ACC112 (cell line): ENCODE results near the gene DAZ3.
"Not testable (repeated sequence)": the region's sequence is repeated elsewhere in the genome, so short reads cannot be mapped to it uniquely, and the experiment has no call there.

Experiments
- H2AFZ ChIP-seq: fragments of 200-600 bp; sonication (generic); one replicate; pipeline ENCODE4 v1.6.0; 2017; ENCODE audit warnings: antibody characterized with exemption, low read length; ENCODE audit not compliant: unreplicated experiment
- H3K27ac ChIP-seq: fragments of 200-600 bp; sonication (generic); 2 replicates; pipeline ENCODE4 v1.5.1; 2014; ENCODE audit warnings: low read depth, mild to moderate bottlenecking, antibody characterized with exemption, low read length, moderate library complexity
- H3K27me3 ChIP-seq: fragments of 200-600 bp; sonication (generic); 2 replicates; pipeline ENCODE4 v1.6.1; 2014; ENCODE audit warnings: mild to moderate bottlenecking, antibody characterized with exemption, low read length, moderate library complexity, mixed read lengths; ENCODE audit not compliant: insufficient read depth
- H3K36me3 ChIP-seq: fragments of 200-600 bp; sonication (generic); 2 replicates; pipeline ENCODE4 v1.6.1; 2016; ENCODE audit warnings: mild to moderate bottlenecking, antibody characterized with exemption, low read length, moderate library complexity, mixed read lengths; ENCODE audit not compliant: insufficient read depth
- H3K4me1 ChIP-seq: fragments of 200-600 bp; sonication (generic); one replicate; pipeline ENCODE4 v1.6.1; 2016; ENCODE audit warnings: low read length, mixed read lengths; ENCODE audit not compliant: insufficient read depth, unreplicated experiment, control insufficient read depth
- H3K4me3 ChIP-seq: fragments of 200-600 bp; sonication (generic); 2 replicates; pipeline ENCODE4 v1.5.1; 2014; ENCODE audit warnings: mild to moderate bottlenecking, low read depth, low read length
- H3K79me2 ChIP-seq: fragments of 200-600 bp; sonication (generic); one replicate; pipeline ENCODE4 v1.6.0; 2016; ENCODE audit warnings: low read length; ENCODE audit not compliant: control insufficient read depth, unreplicated experiment, insufficient read depth

The DAZ3 gene, protein sequence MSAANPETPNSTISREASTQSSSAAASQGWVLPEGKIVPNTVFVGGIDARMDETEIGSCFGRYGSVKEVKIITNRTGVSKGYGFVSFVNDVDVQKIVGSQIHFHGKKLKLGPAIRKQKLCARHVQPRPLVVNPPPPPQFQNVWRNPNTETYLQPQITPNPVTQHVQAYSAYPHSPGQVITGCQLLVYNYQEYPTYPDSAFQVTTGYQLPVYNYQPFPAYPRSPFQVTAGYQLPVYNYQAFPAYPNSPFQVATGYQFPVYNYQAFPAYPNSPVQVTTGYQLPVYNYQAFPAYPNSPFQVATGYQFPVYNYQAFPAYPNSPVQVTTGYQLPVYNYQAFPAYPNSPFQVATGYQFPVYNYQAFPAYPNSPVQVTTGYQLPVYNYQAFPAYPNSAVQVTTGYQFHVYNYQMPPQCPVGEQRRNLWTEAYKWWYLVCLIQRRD

DNA sequence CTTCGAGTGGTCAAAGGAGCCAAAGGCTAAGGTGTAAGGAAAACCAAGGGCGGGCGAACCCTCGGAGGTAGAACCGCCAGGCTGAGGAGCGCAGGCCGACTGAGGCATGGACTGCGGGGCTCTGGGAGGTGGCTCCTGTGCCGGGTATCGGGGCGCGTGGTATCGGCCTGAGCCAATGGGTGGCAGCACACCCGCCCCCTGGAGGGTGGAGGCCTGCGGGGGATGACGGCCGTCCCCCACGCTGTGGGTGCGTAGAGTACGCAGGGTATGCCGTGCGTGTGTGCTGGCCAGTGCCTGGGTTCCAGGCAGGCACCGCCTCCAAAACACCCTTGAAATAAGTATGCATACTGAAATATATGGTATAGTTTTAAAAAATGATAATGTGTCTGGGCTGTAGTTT lies at the start of gene DAZ3:
DAZ3 (minus strand) TSS at position 101 of the 400 bp plus-strand sequence. CDS start 208 bp downstream, outside the sequence.
- not testable (repeated sequence) for H3K36me3 ChIP-seq, H3K79me2 ChIP-seq, H3K4me1 ChIP-seq, H3K4me3 ChIP-seq, H3K27ac ChIP-seq, H2AFZ ChIP-seq, H3K27me3 ChIP-seq

DNA sequence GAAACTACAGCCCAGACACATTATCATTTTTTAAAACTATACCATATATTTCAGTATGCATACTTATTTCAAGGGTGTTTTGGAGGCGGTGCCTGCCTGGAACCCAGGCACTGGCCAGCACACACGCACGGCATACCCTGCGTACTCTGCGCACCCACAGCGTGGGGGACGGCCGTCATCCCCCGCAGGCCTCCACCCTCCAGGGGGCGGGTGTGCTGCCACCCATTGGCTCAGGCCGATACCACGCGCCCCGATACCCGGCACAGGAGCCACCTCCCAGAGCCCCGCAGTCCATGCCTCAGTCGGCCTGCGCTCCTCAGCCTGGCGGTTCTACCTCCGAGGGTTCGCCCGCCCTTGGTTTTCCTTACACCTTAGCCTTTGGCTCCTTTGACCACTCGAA lies 20.4 kb upstream of the DAZ3 start, which contains the start of gene DAZ4:
DAZ4 (plus strand) TSS at position 301 of the 400 bp plus-strand sequence. CDS start 208 bp downstream, outside the sequence.
- H3K36me3 ChIP-seq, H3K79me2 ChIP-seq, H3K4me3 ChIP-seq, H2AFZ ChIP-seq, H3K4me1 ChIP-seq, H3K27me3 ChIP-seq, H3K27ac ChIP-seq: not testable (repeated sequence)

DNA sequence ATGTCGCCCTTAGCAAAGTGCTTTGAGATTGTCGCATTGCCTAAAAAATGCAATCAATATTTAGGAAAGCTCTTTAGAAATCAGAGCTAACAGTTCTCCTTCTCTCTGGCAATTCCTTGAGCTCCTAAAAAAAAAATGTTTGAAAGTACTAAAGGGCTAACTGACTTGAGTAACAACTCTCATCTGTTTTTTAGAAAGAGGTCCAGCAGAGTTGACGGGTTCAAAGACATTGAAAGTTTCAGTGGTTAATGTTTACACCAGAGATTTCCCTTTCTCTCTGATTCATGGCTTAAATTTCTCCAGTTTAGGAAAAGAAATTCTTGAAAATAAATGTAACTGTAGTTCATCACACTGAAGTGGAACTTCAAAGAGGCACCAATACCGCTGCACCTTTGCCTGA lies 11.9 kb upstream of the DAZ3 start:
- not testable (repeated sequence) for H3K4me3 ChIP-seq, H3K36me3 ChIP-seq, H2AFZ ChIP-seq, H3K79me2 ChIP-seq, H3K27ac ChIP-seq, H3K4me1 ChIP-seq, H3K27me3 ChIP-seq

DNA sequence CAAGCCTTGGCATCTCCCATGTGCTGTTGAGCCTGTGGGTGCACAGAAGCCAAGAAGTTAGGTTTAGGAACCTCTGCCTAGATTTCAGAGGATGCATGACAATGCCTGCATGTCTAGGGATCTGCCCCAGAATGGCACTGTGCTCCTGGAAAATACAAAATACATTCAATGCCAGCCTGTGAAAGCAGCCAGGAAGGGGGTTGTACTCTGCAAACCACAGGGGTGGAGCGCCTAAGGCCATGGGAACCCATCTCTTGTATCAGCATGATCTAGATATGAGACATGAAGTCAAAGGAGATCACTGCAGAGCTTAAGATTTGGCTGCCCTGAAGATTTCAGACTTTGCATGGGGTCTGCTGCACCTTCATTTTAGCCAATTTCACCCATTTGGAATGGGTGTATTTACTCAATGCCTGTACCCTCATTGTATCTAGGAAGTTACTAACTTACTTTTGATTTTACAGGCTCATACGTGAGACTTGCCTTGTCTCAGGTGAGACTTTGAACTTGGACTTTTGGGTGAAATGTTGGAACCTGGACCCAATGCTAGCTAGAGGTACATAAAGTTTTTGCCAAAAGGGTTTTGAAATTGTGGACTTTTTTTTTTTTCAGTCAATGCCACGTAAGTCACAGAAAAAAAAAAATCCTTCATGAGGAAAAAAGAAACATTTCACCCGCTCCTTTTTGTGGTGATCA lies 11.1 kb upstream of the DAZ3 start:
- not testable (repeated sequence) for H2AFZ ChIP-seq, H3K27ac ChIP-seq

DNA sequence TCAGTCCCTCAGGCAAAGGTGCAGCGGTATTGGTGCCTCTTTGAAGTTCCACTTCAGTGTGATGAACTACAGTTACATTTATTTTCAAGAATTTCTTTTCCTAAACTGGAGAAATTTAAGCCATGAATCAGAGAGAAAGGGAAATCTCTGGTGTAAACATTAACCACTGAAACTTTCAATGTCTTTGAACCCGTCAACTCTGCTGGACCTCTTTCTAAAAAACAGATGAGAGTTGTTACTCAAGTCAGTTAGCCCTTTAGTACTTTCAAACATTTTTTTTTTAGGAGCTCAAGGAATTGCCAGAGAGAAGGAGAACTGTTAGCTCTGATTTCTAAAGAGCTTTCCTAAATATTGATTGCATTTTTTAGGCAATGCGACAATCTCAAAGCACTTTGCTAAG lies 8.6 kb upstream of the DAZ3 start:
- not testable (repeated sequence) for H2AFZ ChIP-seq, H3K4me3 ChIP-seq, H3K27ac ChIP-seq, H3K36me3 ChIP-seq, H3K79me2 ChIP-seq, H3K27me3 ChIP-seq, H3K4me1 ChIP-seq

More for the DNA sequence above, 11.1 kb upstream of the DAZ3 start:
- H3K4me1 ChIP-seq, H3K36me3 ChIP-seq, H3K79me2 ChIP-seq, H3K4me3 ChIP-seq, H3K27me3 ChIP-seq: not testable (repeated sequence)
